Stimulated activated CD4-positive, alpha-beta T cell treated with anti-CD3 and anti-CD28 coated beads, Interleukin-2, amount 100 ng/mL, for 48 hours (primary cell): ENCODE data around the gene EXOC5.
"Not testable (repeated sequence)": the region's sequence is repeated elsewhere in the genome, so short reads cannot be mapped to it uniquely, and the experiment has no call there.

ENCODE experiments used
- DNase-seq, 2 donors: peaks; one replicate each; pipeline ENCODE4 v3.0.0-alpha.2; 2020

EXOC5 gene

GRCh38 chr14:57268161-57269069 lies at the start of gene EXOC5, which contains the start of gene AP5M1:
Gene EXOC5 (minus strand): TSS chr14:57268905. CDS start chr14:57268648, 257 bp downstream.
Gene AP5M1 (plus strand): TSS chr14:57268971. CDS start chr14:57269315, 344 bp downstream.
- peak; percentile 83 to 89 for DNase-seq

GRCh38 chr14:57317248-57317833 lies 48.6 kb upstream of the EXOC5 start:
- peak; percentile 67 to 69 for DNase-seq

GRCh38 chr14:57314396-57315089 lies 45.8 kb upstream of the EXOC5 start:
- DNase-seq: no peak

GRCh38 chr14:57302883-57303282 lies 34.2 kb upstream of the EXOC5 start:
- no peak for DNase-seq

GRCh38 chr14:57299511-57299910 lies 30.8 kb upstream of the EXOC5 start:
- DNase-seq: no peak

GRCh38 chr14:57297852-57298251 lies 29.1 kb upstream of the EXOC5 start:
- no peak for DNase-seq

- DNase-seq: no peak
Observed at GRCh38 chr14:57295239-57295638, 26.5 kb upstream of the EXOC5 start.

- DNase-seq: no peak
Observed at GRCh38 chr14:57293866-57294837, 25.4 kb upstream of the EXOC5 start.

- DNase-seq: no peak
Observed at GRCh38 chr14:57291692-57292647, 23.3 kb upstream of the EXOC5 start.

GRCh38 chr14:57290751-57291150 lies 22.0 kb upstream of the EXOC5 start:
- DNase-seq: no peak

- DNase-seq: no peak
Observed at GRCh38 chr14:57287745-57288144, 19.0 kb upstream of the EXOC5 start.

GRCh38 chr14:57277062-57277461 lies 8.4 kb upstream of the EXOC5 start:
- DNase-seq: no peak

- DNase-seq: no peak
Observed at GRCh38 chr14:57275023-57275664, 6.4 kb upstream of the EXOC5 start.

GRCh38 chr14:57274551-57274950 lies 5.8 kb upstream of the EXOC5 start:
- DNase-seq: no peak

- no peak for DNase-seq
Observed at GRCh38 chr14:57273236-57273635, 4.5 kb upstream of the EXOC5 start.

- DNase-seq: no peak
Observed at GRCh38 chr14:57266065-57266464, 2.6 kb downstream of the EXOC5 start.

GRCh38 chr14:57262117-57262516 lies 6.6 kb downstream of the EXOC5 start:
- DNase-seq: no peak

- DNase-seq: no peak
Observed at GRCh38 chr14:57261604-57262003, 7.1 kb downstream of the EXOC5 start.

GRCh38 chr14:57259672-57260071 lies 9.0 kb downstream of the EXOC5 start:
- no peak for DNase-seq

- DNase-seq: not testable (repeated sequence)
Observed at GRCh38 chr14:57258221-57258620, 10.5 kb downstream of the EXOC5 start.

- DNase-seq: no peak
Observed at GRCh38 chr14:57254884-57255283, 13.8 kb downstream of the EXOC5 start.
